ENCODE results near the gene SMIM28.

SMIM28 gene

DNA sequence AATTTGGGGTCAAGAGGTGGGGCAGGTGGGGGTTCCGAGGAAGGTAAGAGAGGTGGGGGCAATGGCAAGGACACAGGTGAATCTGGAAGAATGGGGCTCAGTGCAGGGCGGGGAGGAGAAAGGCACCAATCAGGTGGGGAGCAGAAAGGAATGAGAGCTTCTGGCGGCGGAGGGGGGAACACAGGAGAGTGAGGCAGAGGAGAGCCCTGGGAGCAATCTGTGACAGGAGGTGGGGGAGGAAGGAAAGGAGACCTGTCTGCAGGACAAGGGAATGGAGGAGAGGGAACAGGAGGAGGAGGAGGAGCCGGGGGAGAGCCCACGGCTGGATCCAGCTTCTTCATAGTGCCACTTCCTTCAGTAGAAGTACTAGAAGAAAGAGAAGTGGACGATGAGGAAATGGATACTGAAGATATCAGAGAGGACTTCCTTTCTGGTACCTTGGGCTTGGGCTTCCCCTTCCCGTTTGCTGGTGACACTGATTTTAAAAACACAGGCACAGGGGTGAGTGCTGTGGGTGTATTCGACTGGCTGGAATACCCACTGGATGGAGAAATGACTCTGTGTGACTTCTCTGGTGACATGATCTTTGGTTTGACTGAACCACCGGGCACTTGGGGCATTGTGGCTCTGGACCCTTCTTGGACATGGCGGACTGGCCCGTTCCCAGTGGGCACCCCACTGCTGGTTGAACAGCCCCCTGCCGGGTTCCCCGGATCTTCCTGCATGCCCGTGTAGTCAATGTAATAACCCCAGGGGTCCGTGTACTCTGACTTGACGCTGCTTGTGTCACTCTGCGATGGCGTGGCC, 53.8 kb downstream of the SMIM28 start:
- DNase-seq = no peak

DNA sequence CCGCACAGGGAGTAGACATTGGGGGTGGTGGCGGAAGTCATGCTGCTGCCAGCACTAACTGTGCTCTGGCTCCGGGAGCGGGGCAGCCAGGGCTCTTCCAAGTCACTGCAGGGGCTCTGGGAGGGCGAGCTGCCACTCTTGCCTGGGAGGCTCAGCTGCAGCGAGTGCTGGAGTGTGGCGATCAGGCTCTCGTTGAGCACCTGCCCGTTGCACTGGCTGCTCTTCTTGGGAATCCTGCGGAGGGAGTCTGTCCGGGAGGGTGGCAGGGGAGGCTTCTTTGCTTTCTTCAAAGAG, 54.3 kb downstream of the SMIM28 start:
- no peak for DNase-seq
